Upper lobe of right lung (tissue), 1 donor: ENCODE measurements around the gene SPAM1. TPM values are rescaled to one million over a fixed set of nuclear protein-coding genes. Genes with fewer than 3 reads are reported as not detected.

Experiments used
- ATAC-seq: fragments of 200-7000 bp; cut with Tn5 transposase; one replicate; pipeline ENCODE4 v1.9.1; 2020; ENCODE audit warnings: mild to moderate bottlenecking, moderate library complexity
- DNase-seq: peaks from one replicate; pipeline ENCODE4 v3.0.0-alpha.2; 2020
- H3K27ac ChIP-seq: fragments of 200-600 bp; one replicate; pipeline ENCODE4 v1.8.0; 2022
- H3K27me3 ChIP-seq: fragments of 200-600 bp; one replicate; pipeline ENCODE4 v1.8.0; 2022; ENCODE audit warnings: mild to moderate bottlenecking
- H3K36me3 ChIP-seq: fragments of 200-600 bp; one replicate; pipeline ENCODE4 v1.8.0; 2022
- H3K4me1 ChIP-seq: fragments of 200-600 bp; one replicate; pipeline ENCODE4 v1.8.0; 2022
- H3K4me3 ChIP-seq: fragments of 200-600 bp; one replicate; pipeline ENCODE4 v1.8.0; 2022; ENCODE audit warnings: mild to moderate bottlenecking
- H3K9me3 ChIP-seq: fragments of 200-600 bp; one replicate; pipeline ENCODE4 v1.8.0; 2022
- intact Hi-C: fragments of 100-400 bp; cut with DNase I; formaldehyde crosslinking; loops from one replicate; pipeline ENCODE4 v1.11.0; 2022
- total RNA-seq: library from RNA; stranded (reverse); fragmentation: NEBNext Ultra II Directional; extraction: Animal tissue kit (Norgen Biotek cat#: 25700); gene quantifications from one replicate; pipeline ENCODE4 v1.2.1, GENCODE V29; 2021
- TF ChIP-seq, protein P1 (sequence below): fragments of 200-600 bp; IDR thresholded peaks from one replicate; pipeline ENCODE4 v1.8.0; 2022; ENCODE audit warnings: antibody characterized with exemption
- donor health status: DM: no; HTN: yes; CAD: no; lungs with severe emphysema.

Gene SPAM1
- total RNA-seq, 1 donor from 2014 or later = not detected

DNA sequence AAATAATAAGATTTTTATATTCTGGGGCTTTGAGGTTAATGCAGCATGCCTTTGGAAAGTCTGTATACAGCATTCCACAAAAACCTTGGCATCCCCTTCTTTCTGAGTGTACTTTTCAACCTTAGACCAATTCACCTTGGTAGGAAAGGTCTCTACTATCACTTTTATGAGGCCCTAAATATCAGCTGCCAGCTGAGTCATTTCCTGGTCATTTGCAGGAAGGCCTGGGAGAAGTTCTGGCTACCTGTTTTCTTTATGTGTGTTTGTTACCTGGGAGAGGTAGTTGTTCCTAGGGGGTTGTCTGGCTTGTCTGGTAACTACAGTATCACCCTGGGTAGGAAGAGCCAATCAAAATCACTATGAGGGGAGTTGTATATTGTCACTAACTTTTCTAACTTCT is 4.1 kb downstream of the SPAM1 start:
- no peaks in the 10 kb centered on the region for H3K27me3 ChIP-seq
- no peaks in the 10 kb centered on the region for H3K4me1 ChIP-seq
- H3K4me3 ChIP-seq = no peak overlapping the region
- intact Hi-C loops = no loop called here
- TF ChIP-seq, protein P1, sequence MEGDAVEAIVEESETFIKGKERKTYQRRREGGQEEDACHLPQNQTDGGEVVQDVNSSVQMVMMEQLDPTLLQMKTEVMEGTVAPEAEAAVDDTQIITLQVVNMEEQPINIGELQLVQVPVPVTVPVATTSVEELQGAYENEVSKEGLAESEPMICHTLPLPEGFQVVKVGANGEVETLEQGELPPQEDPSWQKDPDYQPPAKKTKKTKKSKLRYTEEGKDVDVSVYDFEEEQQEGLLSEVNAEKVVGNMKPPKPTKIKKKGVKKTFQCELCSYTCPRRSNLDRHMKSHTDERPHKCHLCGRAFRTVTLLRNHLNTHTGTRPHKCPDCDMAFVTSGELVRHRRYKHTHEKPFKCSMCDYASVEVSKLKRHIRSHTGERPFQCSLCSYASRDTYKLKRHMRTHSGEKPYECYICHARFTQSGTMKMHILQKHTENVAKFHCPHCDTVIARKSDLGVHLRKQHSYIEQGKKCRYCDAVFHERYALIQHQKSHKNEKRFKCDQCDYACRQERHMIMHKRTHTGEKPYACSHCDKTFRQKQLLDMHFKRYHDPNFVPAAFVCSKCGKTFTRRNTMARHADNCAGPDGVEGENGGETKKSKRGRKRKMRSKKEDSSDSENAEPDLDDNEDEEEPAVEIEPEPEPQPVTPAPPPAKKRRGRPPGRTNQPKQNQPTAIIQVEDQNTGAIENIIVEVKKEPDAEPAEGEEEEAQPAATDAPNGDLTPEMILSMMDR = no peak
- no peaks in the 10 kb centered on the region for H3K36me3 ChIP-seq
- ATAC-seq = no peak
- no peaks in the 10 kb centered on the region for H3K9me3 ChIP-seq
- DNase-seq = no peak
- H3K27ac ChIP-seq = no peak overlapping the region

DNA sequence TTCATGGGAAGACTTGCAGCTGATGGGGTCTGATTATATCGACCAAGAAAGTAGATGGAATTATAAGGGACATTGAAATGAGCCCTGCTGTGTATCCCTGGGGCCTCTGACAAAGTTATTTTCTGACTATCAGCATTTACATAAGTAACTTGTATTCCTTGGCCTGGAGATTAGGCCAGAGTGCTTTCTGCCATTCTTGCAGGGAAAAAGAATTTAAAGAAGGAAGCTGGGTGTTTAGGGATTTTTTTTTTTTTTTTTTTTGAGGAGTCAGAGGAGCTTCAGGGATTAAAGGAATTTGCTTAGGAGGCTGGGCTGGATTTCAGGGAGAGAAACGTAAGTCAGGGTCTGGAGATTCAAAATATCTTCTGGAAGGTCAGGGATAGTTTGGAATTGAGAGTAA is 4.6 kb downstream of the SPAM1 start:
- ATAC-seq (no peak), DNase-seq (no peak)
- Histone ChIP-seq H3K4me3 (no peak overlapping the region), H3K27ac (no peak overlapping the region), H3K36me3 (no peaks in the 10 kb centered on the region), H3K9me3 (no peaks in the 10 kb centered on the region), H3K27me3 (no peaks in the 10 kb centered on the region), H3K4me1 (no peaks in the 10 kb centered on the region)
- intact Hi-C loops = no loop called here
- TF ChIP-seq, protein P1 = no peak

DNA sequence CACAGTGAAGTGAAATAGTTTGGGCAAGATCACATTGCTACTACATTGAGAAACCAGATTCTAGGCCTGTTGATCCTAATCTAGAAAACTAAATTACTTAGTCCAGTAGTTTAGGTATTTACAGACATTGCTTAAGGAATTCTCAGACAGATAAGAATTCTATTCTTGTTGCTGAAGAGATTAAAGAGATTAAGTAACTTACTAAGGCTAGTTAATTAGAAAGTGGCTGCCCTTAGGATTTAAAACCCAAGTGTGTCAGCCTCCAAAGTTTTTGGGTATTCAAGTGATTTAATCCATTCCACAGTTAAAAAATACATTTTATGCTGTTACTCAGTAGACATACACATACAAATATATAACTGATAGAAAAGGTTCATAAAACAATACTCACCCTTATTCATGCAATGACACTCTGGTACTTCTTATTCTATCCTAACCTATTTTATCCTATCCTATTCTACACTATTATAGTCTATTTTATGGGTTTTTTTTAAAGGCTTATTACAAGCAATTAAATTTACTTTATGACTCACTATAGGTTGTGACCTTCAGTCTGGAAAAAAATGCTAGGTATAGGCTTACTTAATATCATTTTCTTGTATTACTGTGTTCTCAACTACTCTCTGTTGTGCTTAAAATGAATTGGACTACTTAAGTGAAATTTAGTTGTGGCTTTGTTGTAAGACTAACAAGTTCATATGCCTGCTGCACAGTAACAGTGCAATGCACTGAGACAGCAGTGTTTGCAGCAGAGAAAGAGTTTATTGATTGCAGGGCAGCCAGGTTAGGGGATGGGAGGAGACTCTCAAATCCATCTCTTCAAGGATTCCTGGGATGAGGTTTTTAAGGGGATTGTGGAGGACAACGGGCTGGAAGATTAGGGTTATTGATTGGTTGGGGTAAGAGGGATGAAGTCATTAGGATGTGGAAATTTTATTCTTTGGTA is 10.7 kb downstream of the SPAM1 start:
- no peak for ATAC-seq

DNA sequence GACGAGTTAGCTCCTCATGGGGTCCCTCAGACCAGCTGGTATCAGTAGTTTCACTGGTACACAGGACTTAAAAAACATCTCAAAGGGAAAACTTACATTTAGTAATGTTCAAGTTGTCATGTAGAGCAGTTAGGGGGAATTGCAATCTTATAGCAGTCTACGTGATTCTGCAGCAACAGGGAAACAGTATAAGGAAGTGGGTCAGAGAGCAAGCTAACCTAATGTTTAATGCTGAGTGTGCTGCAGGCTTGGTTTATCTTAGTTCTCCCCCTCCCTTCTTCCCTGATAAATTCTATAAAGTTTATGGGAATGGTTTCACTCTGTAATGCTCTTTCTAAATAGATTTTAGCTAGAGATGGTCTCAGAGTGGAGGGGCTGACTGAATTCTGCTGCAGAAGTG is 11.3 kb downstream of the SPAM1 start:
- H3K4me1 ChIP-seq = no peaks in the 10 kb centered on the region
- TF ChIP-seq, protein P1 = no peak
- ATAC-seq (no peak), DNase-seq (no peak)
- intact Hi-C loops = no loop called here
- H3K9me3 ChIP-seq = peaks cover 12% of the 10 kb centered on the region
- H3K4me3 ChIP-seq = no peak overlapping the region
- H3K27me3 ChIP-seq = no peaks in the 10 kb centered on the region
- H3K36me3 ChIP-seq = no peaks in the 10 kb centered on the region
- H3K27ac ChIP-seq = no peak overlapping the region

More for the DNA sequence above, 10.7 kb downstream of the SPAM1 start:
- H3K36me3 ChIP-seq = no peaks in the 10 kb centered on the region
- no peaks in the 10 kb centered on the region for H3K27me3 ChIP-seq
- DNase-seq = no peak
- no peak overlapping the region for H3K4me3 ChIP-seq
- H3K27ac ChIP-seq = no peak overlapping the region
- H3K4me1 ChIP-seq = no peaks in the 10 kb centered on the region
- intact Hi-C loops = no loop called here
- peaks cover 12% of the 10 kb centered on the region for H3K9me3 ChIP-seq
- TF ChIP-seq, protein P1 = no peak

DNA sequence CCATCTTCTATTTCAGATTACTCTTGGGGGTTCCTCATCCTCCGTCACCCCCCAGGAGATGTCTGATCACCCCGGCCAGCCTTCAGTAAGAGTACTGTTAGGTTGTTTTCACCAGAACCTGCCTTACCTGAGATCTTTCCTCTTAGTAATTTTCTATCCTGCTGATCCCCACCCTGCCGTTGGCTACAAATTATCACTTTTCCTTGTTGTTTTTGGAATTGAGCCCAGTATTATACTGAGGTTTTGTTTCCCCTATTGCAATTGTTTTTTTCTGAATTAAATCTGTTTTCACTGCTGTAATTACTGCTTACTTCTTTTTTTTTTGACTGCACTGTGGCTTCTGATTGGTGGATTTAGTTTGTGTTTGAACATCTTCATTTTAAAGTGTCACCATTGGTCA is 14.7 kb downstream of the SPAM1 start:
- peaks cover 12% of the 10 kb centered on the region for H3K9me3 ChIP-seq
- H3K36me3 ChIP-seq = no peaks in the 10 kb centered on the region
- H3K4me1 ChIP-seq = no peaks in the 10 kb centered on the region
- DNase-seq (no peak), ATAC-seq (no peak)
- TF ChIP-seq, protein P1 = no peak
- H3K27me3 ChIP-seq = no peaks in the 10 kb centered on the region
- H3K4me3 ChIP-seq = no peak overlapping the region
- no peak overlapping the region for H3K27ac ChIP-seq
- intact Hi-C loops = no loop called here
